Caco-2 (cell line): Measurements from ENCODE around the gene MRPL22. TPM values are rescaled to one million over a fixed set of nuclear protein-coding genes. Genes with fewer than 3 reads are reported as not detected.

ENCODE experiments used
- BruUV-seq: library from RNA; stranded (reverse); fragments of 400-500 nt; replicated peaks from 2 replicates; lab custom pipeline; 2021; lab: Mats Ljungman, UMichigan
- CTCF ChIA-PET: fragments of 300-600 bp; sonication (Branson Sonifier 250); formaldehyde crosslinking; loops from one replicate; lab custom pipeline; 2022; ENCODE audit warnings: antibody characterized with exemption; lab: Charles Lee
- POLR2A ChIA-PET: fragments of 300-600 bp; sonication (Branson Sonifier 250); formaldehyde crosslinking; loops from one replicate; lab custom pipeline; 2022; ENCODE audit warnings: antibody characterized with exemption; lab: Charles Lee
- DNase-seq, 2 experiments: peaks; one replicate each; pipeline versions ENCODE4 v3.0.0 to v3.0.0-alpha.2; 2020 to 2022
- H3K27me3 ChIP-seq: replicated peaks from 2 replicates; pipeline ENCODE4 v1.6.0; 2011; ENCODE audit warnings: low read length; ENCODE audit not compliant: control insufficient read depth, insufficient read depth
- H3K36me3 ChIP-seq: 2 replicates; pipeline ENCODE4 v1.5.1; 2011; ENCODE audit warnings: low read length; ENCODE audit not compliant: control insufficient read depth, insufficient read depth
- H3K4me1 ChIP-seq: fragments of 250-450 bp; sonication (Bioruptor Pico); 2 replicates; pipeline ENCODE4 v1.5.1; 2020; ENCODE audit warnings: mild to moderate bottlenecking
- H3K4me3 ChIP-seq: 2 replicates; pipeline ENCODE4 v1.5.1; 2011; ENCODE audit warnings: low read depth, mild to moderate bottlenecking, control low read depth, low read length
- H3K9me3 ChIP-seq: fragments of 250-450 bp; sonication (Bioruptor Pico); 2 replicates; pipeline ENCODE4 v1.5.1; 2020; ENCODE audit warnings: mild to moderate bottlenecking, moderate library complexity
- H3K27ac Mint-ChIP-seq: one replicate; pipeline ENCODE4 v1.8.0; 2022; ENCODE audit warnings: mixed read lengths; ENCODE audit not compliant: unreplicated experiment
- H3K27me3 Mint-ChIP-seq: one replicate; pipeline ENCODE4 v1.8.0; 2022; ENCODE audit warnings: mixed read lengths; ENCODE audit not compliant: insufficient read depth, unreplicated experiment
- H3K36me3 Mint-ChIP-seq: one replicate; pipeline ENCODE4 v1.8.0; 2022; ENCODE audit warnings: mild to moderate bottlenecking, mixed read lengths; ENCODE audit not compliant: insufficient read depth, unreplicated experiment
- H3K4me1 Mint-ChIP-seq: one replicate; pipeline ENCODE4 v1.8.0; 2022; ENCODE audit warnings: low read depth, mixed read lengths; ENCODE audit not compliant: unreplicated experiment
- H3K4me3 Mint-ChIP-seq: one replicate; pipeline ENCODE4 v1.8.0; 2022; ENCODE audit warnings: mild to moderate bottlenecking, moderate library complexity, mixed read lengths; ENCODE audit not compliant: unreplicated experiment
- H3K9me3 Mint-ChIP-seq: one replicate; pipeline ENCODE4 v1.8.0; 2022; ENCODE audit warnings: mixed read lengths; ENCODE audit not compliant: unreplicated experiment
- CTCF ChIP-seq, 2 experiments: fragments of 200-600 bp in 1 of 2; IDR thresholded peaks; 1 replicate in 1 of 2; 2 replicates in 1 of 2; pipeline versions ENCODE4 v1.5.1 to v1.8.0; 2011 to 2022; ENCODE audit warnings: antibody characterized with exemption in 1 of 2, control low read depth in 1 of 2, inconsistent platforms in 1 of 2, low read depth in 1 of 2, low read length in 1 of 2, mild to moderate bottlenecking in 1 of 2, moderate library complexity in 1 of 2; ENCODE audit not compliant: insufficient read depth in 1 of 2, severe bottlenecking in 1 of 2, unreplicated experiment in 1 of 2
- intact Hi-C: fragments of 100-400 bp; cut with micrococcal nuclease; formaldehyde crosslinking; loops from one replicate; pipeline ENCODE4 v1.10.0; 2022; ENCODE audit not compliant: unreplicated experiment
- total RNA-seq: library from RNA; stranded (reverse); gene quantifications from 2 replicates; pipeline ENCODE4 v1.2.3, GENCODE V29; 2022

Gene MRPL22
- total RNA-seq, 1 experiment from 2014 or later = 84.8 TPM

- H3K4me1 Mint-ChIP-seq = no peaks in the 10 kb centered on the region
- H3K27me3 Mint-ChIP-seq = no peaks in the 10 kb centered on the region
- Histone ChIP-seq H3K27me3 (no peaks in the 10 kb centered on the region), H3K4me3 (no peak overlapping the region), H3K36me3 (peaks cover 3% of the 10 kb centered on the region), H3K4me1 (no peaks in the 10 kb centered on the region), H3K9me3 (no peaks in the 10 kb centered on the region)
- ChIA-PET CTCF (interaction anchor here (0.6 kb wide), 1 partner anchor 10 kb away, joined by 4 read pairs; no protein-coding TSS in a partner anchor), POLR2A (no interaction called here)
- intact Hi-C loops = no loop called here
- no TSS peak for BruUV-seq
- H3K9me3 Mint-ChIP-seq = no peaks in the 10 kb centered on the region
- H3K36me3 Mint-ChIP-seq = peaks cover 41% of the 10 kb centered on the region
- no peak overlapping the region for H3K4me3 Mint-ChIP-seq
- TF ChIP-seq CTCF (IDR thresholded peaks at IDR 0.05; ENCODE audit: insufficient read depth in 1 of 2, low read depth in 1 of 2, low read length in 1 of 2, severe bottlenecking in 1 of 2, unreplicated experiment in 1 of 2) = no peak
- H3K27ac Mint-ChIP-seq = no peak overlapping the region
- no peak for DNase-seq
These were observed 23.1 kb upstream of the MRPL22 start for GRCh38 chr5:154917757-154918156.

GRCh38 chr5:154923441-154924430 is 17.1 kb upstream of the MRPL22 start:
- ChIA-PET POLR2A (interaction anchor here (0.7 kb wide), 1 partner anchor 64 kb away, joined by 3 read pairs; no protein-coding TSS in a partner anchor), CTCF (no interaction called here)
- H3K4me3 ChIP-seq = no peak overlapping the region
- no peak for TF ChIP-seq CTCF (IDR thresholded peaks at IDR 0.05; ENCODE audit: insufficient read depth in 1 of 2, low read depth in 1 of 2, low read length in 1 of 2, severe bottlenecking in 1 of 2, unreplicated experiment in 1 of 2)
- H3K4me1 Mint-ChIP-seq = no peaks in the 10 kb centered on the region
- peaks cover 1% of the 10 kb centered on the region for H3K36me3 ChIP-seq
- peaks cover 59% of the 10 kb centered on the region for H3K36me3 Mint-ChIP-seq
- no peak for DNase-seq
- H3K9me3 ChIP-seq = no peaks in the 10 kb centered on the region
- no peak overlapping the region for H3K27ac Mint-ChIP-seq
- intact Hi-C loops = no loop called here
- H3K4me1 ChIP-seq = no peaks in the 10 kb centered on the region
- no TSS peak for BruUV-seq
- no peak overlapping the region for H3K4me3 Mint-ChIP-seq
- no peaks in the 10 kb centered on the region for H3K27me3 Mint-ChIP-seq
- no peaks in the 10 kb centered on the region for H3K27me3 ChIP-seq
- no peaks in the 10 kb centered on the region for H3K9me3 Mint-ChIP-seq

GRCh38 chr5:154933537-154933936 is 7.3 kb upstream of the MRPL22 start:
- TF ChIP-seq CTCF (IDR thresholded peaks at IDR 0.05; ENCODE audit: insufficient read depth in 1 of 2, low read depth in 1 of 2, low read length in 1 of 2, severe bottlenecking in 1 of 2, unreplicated experiment in 1 of 2) = no peak
- no peaks in the 10 kb centered on the region for H3K27me3 ChIP-seq
- intact Hi-C loops = no loop called here
- H3K4me3 ChIP-seq = no peak overlapping the region
- Mint-ChIP-seq H3K4me1 (peaks cover 13% of the 10 kb centered on the region), H3K36me3 (peaks cover 31% of the 10 kb centered on the region), H3K27me3 (no peaks in the 10 kb centered on the region), H3K27ac (no peak overlapping the region), H3K9me3 (no peaks in the 10 kb centered on the region), H3K4me3 (no peak overlapping the region)
- DNase-seq = no peak
- BruUV-seq = no TSS peak
- peaks cover 2% of the 10 kb centered on the region for H3K36me3 ChIP-seq
- POLR2A ChIA-PET = interaction anchor here (0.6 kb wide), 1 partner anchor 480 kb away, joined by 3 read pairs; no protein-coding TSS in a partner anchor
- H3K9me3 ChIP-seq = no peaks in the 10 kb centered on the region
- no peaks in the 10 kb centered on the region for H3K4me1 ChIP-seq
- CTCF ChIA-PET = no interaction called here
